Measurements from ENCODE around the gene GTF2I. TPM values are rescaled to one million over a fixed set of nuclear protein-coding genes. Genes with fewer than 3 reads are reported as not detected.

Gene GTF2I
- total RNA-seq, 1 experiment from 2014 or later = 357 TPM

DNA sequence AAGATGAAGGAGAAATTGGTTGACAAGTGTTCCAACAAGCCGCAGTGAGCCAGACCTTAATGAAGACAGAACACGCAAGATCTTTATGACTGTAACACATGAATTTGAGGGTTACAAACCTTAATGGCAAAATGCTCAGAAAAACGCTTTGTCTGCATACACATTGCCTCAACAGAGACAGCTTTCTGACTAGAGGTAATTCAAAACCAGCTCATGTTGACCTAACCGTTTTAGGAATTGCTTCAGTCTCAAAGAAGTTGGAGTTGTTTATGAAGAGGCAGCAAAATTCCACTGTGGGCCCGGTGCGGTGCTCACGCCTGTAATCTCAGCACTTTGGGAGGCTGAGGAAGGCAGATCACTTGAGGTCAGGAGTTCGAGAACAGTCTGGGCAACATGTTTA lies 2.2 kb upstream of the GTF2I start:
- no peak overlapping the region for H2BK5ac ChIP-seq (ENCODE audit: insufficient read length, low read length)
- peaks cover 2% of the 10 kb centered on the region; the same call in 1 of the 2 replicates for H3K79me2 ChIP-seq (ENCODE audit: insufficient read depth, low read length)
- Mint-ChIP-seq H3K36me3 (ENCODE audit: insufficient read depth in 1 of 3, low read depth in 3 of 3) (peaks cover 4 to 18% (median 6%) of the 10 kb centered on the region in 3 experiments), H3K4me1 (peaks cover 36 to 50% of the 10 kb centered on the region in 2 experiments), H3K9me3 (no peaks in the 10 kb centered on the region; a peak in 1 of 5 replicates), H3K27ac (peak overlapping the region; percentile 72 to 100 (median 99)), H3K27me3 (ENCODE audit: low read depth) (no peaks in the 10 kb centered on the region), H3K4me3 (peak overlapping the region in 1 of 2 experiments; percentile 94; a peak in 4 of 5 replicates)
- H3K23me2 ChIP-seq (ENCODE audit: insufficient read length, low read depth, low read length, poor library complexity, severe bottlenecking) = peaks cover 9% of the 10 kb centered on the region
- H2AFZ ChIP-seq (ENCODE audit: low read length) = no peak overlapping the region
- H3K4ac ChIP-seq (ENCODE audit: low read depth, low read length) = no peak overlapping the region
- no peak overlapping the region for H3K27ac ChIP-seq (ENCODE audit: insufficient read length, low read depth, low read length)
- no peaks in the 10 kb centered on the region for H3K79me1 ChIP-seq (ENCODE audit: insufficient read depth, low read depth, low read length, poor library complexity, severe bottlenecking)
- no peak for TF ChIP-seq CTCF (conservative IDR thresholded peaks at IDR 0.05)
- WGBS (ENCODE audit: extremely low coverage, insufficient read length, low lambda C conversion rate) = no CpG with 5 or more reads among the region's 8 CpGs
- no peak overlapping the region for H2BK120ac ChIP-seq (ENCODE audit: low read depth, low read length, poor library complexity, severe bottlenecking)
- H2BK15ac ChIP-seq (ENCODE audit: low read depth, low read length) = no peak overlapping the region
- no peak overlapping the region for H4K91ac ChIP-seq (ENCODE audit: insufficient read length, low read depth, low read length)
- H2AK5ac ChIP-seq (ENCODE audit: insufficient read length, low read length) = no peak overlapping the region
- no peak overlapping the region for H3K9ac ChIP-seq (ENCODE audit: extremely low read depth, insufficient read length, low read length)
- H3K27me3 ChIP-seq (ENCODE audit: insufficient read depth, low read length) = no peaks in the 10 kb centered on the region
- H2BK12ac ChIP-seq (ENCODE audit: insufficient read length, low read depth, low read length) = no peak overlapping the region
- H3K18ac ChIP-seq (ENCODE audit: insufficient read length, low read depth, low read length) = no peak overlapping the region
- H2BK20ac ChIP-seq (ENCODE audit: low read depth, low read length, poor library complexity, severe bottlenecking) = no peak overlapping the region
- H3T11ph ChIP-seq (ENCODE audit: low read length) = no peak overlapping the region
- no peak overlapping the region for H3K4me2 ChIP-seq (ENCODE audit: insufficient read depth, insufficient read length, low read length)
- H3K14ac ChIP-seq (ENCODE audit: insufficient read depth, low read length) = no peak overlapping the region
- H3K4me1 ChIP-seq (ENCODE audit: insufficient read depth, low read length) = peaks cover 4% of the 10 kb centered on the region; the same call in 1 of the 2 replicates
- no peak overlapping the region for H4K8ac ChIP-seq (replicated peaks; ENCODE audit: insufficient read length, low read depth, low read length)
- H3K23ac ChIP-seq (ENCODE audit: insufficient read length, low read depth, low read length) = no peak overlapping the region
- DNase-seq = no peak
- H3K56ac ChIP-seq (ENCODE audit: insufficient read length, low read depth, low read length) = no peak overlapping the region
- H3K9me3 ChIP-seq (ENCODE audit: control insufficient read depth, low read depth, low read length) = no peaks in the 10 kb centered on the region
- H4K5ac ChIP-seq (ENCODE audit: insufficient read length, low read depth, low read length) = no peak overlapping the region
- H4K20me1 ChIP-seq (ENCODE audit: control insufficient read depth, insufficient read depth, insufficient read length) = no peaks in the 10 kb centered on the region

Measured in H9 (cell line).